RWPE2 (cell line): Measurements from ENCODE around the gene C3orf52.

Source experiments
- ATAC-seq: fragments of 200-7000 bp; cut with Tn5 transposase; 3 replicates; pipeline ENCODE4 v1.9.1; 2021; ENCODE audit warnings: low read depth
- DNase-seq: peaks from one replicate; pipeline ENCODE4 v3.0.0-alpha.2; 2020; ENCODE audit warnings: low spot score
- H3K27ac ChIP-seq: fragments of 450-650 bp; 2 replicates; pipeline ENCODE4 v1.5.1; 2017; ENCODE audit warnings: mild to moderate bottlenecking; ENCODE audit not compliant: poor library complexity, severe bottlenecking
- H3K27me3 ChIP-seq: fragments of 250-450 bp; sonication (Bioruptor Pico); 2 replicates; pipeline ENCODE4 v1.5.1; 2021; ENCODE audit warnings: mild to moderate bottlenecking, moderate library complexity; ENCODE audit not compliant: insufficient read depth, poor library complexity, severe bottlenecking
- H3K36me3 ChIP-seq: fragments of 250-450 bp; sonication (Bioruptor Pico); 2 replicates; pipeline ENCODE4 v1.5.1; 2020; ENCODE audit warnings: low read depth, mild to moderate bottlenecking, moderate library complexity
- H3K4me1 ChIP-seq: fragments of 250-450 bp; sonication (Bioruptor Pico); 2 replicates; pipeline ENCODE4 v1.5.1; 2021; ENCODE audit warnings: mild to moderate bottlenecking, moderate library complexity; ENCODE audit not compliant: insufficient read depth, poor library complexity, severe bottlenecking
- H3K4me3 ChIP-seq: fragments of 250-450 bp; sonication (Bioruptor Pico); 2 replicates; pipeline ENCODE4 v1.5.1; 2021; ENCODE audit warnings: mild to moderate bottlenecking, moderate library complexity; ENCODE audit not compliant: severe bottlenecking
- H3K9me3 ChIP-seq: fragments of 250-450 bp; sonication (Bioruptor Pico); 2 replicates; pipeline ENCODE4 v1.5.1; 2021; ENCODE audit warnings: mild to moderate bottlenecking, moderate library complexity; ENCODE audit not compliant: severe bottlenecking
- TF ChIP-seq, protein P1 (sequence below): fragments of 450-650 bp; IDR thresholded peaks from one replicate; pipeline ENCODE4 v1.5.1; 2017; ENCODE audit warnings: mild to moderate bottlenecking, moderate library complexity; ENCODE audit not compliant: poor library complexity, severe bottlenecking

The C3orf52 gene

DNA sequence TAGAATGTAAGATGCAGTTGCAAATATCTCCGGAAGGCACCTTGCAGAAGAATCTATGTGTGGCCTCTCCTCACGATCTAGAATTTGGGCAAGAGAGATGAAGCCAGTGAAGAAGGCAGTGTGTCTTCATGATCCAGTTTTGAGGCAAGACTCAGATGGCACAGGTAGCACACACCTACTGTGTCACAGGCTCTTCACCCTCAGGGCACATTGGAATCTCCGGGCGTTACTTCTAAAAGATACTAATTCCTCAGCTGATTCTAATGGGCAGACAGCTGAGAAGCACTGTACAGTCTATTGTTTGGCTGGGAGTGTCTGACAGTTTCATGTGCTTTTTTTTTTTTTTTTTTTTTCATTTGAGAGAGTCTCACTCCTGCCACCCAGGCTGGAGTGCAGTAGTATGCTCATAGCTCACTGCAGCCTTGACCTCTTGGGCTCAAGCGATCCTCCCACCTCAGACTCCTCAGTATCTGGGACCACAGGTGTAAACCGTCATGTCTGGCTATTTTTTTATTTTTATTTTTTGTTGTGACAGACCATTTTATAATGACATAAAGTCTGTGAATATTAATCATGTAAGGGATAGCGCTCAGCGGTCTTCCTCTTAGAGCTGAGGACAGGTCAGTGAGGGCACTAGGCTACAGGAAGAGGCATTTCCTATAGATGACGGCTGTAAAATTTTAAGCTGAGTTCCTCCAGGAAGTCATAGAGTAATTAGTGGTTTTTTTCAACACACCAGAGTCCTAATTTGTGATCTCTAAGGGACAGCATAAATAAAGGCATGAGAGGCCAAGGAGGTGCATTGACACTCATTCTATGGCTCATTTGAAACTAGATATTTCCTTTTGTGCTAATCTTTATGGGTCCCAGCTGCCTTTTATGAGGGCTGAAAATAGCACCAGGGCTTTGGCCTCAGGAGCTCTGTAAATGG, 4.0 kb downstream of the C3orf52 start:
- Histone ChIP-seq H3K36me3 (peaks cover 13% of the 10 kb centered on the region), H3K9me3 (no peaks in the 10 kb centered on the region), H3K4me3 (no peak overlapping the region), H3K27me3 (no peaks in the 10 kb centered on the region), H3K4me1 (peaks cover 17% of the 10 kb centered on the region), H3K27ac (no peak overlapping the region)
- no peak for ATAC-seq
- TF ChIP-seq, protein P1, sequence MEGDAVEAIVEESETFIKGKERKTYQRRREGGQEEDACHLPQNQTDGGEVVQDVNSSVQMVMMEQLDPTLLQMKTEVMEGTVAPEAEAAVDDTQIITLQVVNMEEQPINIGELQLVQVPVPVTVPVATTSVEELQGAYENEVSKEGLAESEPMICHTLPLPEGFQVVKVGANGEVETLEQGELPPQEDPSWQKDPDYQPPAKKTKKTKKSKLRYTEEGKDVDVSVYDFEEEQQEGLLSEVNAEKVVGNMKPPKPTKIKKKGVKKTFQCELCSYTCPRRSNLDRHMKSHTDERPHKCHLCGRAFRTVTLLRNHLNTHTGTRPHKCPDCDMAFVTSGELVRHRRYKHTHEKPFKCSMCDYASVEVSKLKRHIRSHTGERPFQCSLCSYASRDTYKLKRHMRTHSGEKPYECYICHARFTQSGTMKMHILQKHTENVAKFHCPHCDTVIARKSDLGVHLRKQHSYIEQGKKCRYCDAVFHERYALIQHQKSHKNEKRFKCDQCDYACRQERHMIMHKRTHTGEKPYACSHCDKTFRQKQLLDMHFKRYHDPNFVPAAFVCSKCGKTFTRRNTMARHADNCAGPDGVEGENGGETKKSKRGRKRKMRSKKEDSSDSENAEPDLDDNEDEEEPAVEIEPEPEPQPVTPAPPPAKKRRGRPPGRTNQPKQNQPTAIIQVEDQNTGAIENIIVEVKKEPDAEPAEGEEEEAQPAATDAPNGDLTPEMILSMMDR = no peak
- no peak for DNase-seq

DNA sequence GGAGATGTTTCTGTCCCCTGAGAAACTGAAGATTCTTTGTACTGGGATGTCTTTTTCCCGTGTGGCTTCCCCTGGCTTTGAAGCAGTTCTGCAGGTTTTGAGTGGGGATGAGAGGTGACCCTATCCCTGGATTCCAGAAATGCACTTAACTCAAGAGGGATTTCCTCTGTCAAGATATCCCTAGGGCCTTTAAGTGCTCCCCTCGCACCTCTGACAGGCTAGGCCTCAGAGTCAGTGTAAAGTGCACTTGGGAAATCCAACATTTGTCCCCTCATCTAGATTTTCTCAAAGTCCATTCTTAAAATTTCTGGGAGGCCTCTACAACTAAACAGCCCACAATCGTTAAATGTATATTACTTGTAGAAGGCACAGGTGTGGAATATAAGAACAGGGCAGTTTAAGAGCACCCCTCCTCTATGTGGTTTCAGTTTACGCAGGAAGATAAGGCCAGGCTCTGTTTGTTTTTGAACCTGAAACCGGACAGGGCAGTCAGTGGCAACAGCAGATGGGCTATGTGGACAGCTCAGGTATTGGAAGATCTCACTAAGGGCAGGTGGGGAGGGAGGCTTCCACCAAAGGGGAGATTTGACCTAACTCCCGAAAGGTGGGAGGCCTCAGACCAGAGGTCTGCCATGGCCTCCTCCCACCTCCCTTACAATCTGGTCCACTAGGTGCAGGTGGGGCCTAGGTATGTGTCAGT, 4.8 kb downstream of the C3orf52 start:
- peaks cover 13% of the 10 kb centered on the region for H3K36me3 ChIP-seq
- no peaks in the 10 kb centered on the region for H3K9me3 ChIP-seq
- peaks cover 17% of the 10 kb centered on the region for H3K4me1 ChIP-seq
- H3K27me3 ChIP-seq = no peaks in the 10 kb centered on the region
- DNase-seq (no peak), ATAC-seq (no peak)
- no peak overlapping the region for H3K27ac ChIP-seq
- H3K4me3 ChIP-seq = no peak overlapping the region
- TF ChIP-seq, protein P1 = no peak

DNA sequence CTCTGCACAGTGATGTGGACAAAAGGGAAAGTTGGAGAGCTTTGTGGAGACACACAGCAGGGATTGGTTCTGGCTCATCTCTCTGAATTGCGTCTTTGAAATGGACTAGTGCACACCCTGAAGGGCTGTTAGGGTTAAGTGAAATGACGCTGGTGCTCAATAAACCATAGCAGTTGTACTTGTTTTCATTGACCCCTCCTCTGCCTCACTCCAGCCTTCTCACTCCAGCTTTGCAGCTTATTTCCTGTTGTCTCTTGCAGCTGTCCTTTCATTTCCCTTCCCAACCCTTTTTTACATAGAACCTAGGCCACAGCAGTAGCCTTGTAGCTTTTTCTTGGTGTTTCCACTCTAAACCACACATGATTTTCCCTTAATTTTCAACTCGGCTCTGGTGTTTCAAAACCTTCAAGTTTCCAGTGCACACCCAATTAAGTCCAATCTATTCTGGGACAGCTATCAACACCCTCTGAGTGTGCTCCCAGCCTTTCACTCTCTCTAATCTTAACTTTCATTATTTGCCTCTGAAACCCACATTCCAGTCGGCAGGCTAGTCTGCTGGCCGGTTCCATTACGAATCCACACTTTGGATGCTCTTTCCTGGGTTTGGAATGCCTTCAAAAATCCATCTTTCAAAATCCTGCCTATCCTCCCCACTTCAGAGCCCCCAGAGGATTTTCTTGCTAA, 6.4 kb downstream of the C3orf52 start:
- Histone ChIP-seq H3K27ac (no peak overlapping the region), H3K4me3 (no peak overlapping the region), H3K4me1 (peaks cover 21% of the 10 kb centered on the region), H3K36me3 (peaks cover 13% of the 10 kb centered on the region), H3K9me3 (no peaks in the 10 kb centered on the region), H3K27me3 (no peaks in the 10 kb centered on the region)
- DNase-seq = no peak
- TF ChIP-seq, protein P1 = no peak
- no peak for ATAC-seq

DNA sequence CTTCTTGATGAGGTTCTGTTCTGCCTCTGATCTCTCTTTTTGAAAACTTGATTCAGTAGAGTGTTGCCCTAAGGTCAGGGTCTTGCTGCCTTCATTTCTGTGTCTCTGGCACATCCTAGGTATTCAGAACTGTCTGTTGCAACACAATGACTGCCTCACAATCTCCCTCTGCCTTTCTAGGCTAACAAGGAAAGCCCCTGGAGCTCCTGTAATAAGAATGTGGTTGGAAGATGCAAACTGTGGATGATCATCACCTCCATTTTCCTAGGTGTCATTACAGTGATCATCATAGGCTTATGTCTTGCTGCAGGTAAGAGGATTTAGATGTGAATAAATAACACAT, 7.0 kb downstream of the C3orf52 start:
- no peak overlapping the region for H3K4me3 ChIP-seq
- H3K9me3 ChIP-seq = no peaks in the 10 kb centered on the region
- H3K4me1 ChIP-seq = peaks cover 20% of the 10 kb centered on the region
- TF ChIP-seq, protein P1 = no peak
- DNase-seq (no peak), ATAC-seq (no peak)
- peaks cover 13% of the 10 kb centered on the region for H3K36me3 ChIP-seq
- H3K27ac ChIP-seq = no peak overlapping the region
- no peaks in the 10 kb centered on the region for H3K27me3 ChIP-seq
